Measurements from ENCODE around the gene OGFR.

DNA sequence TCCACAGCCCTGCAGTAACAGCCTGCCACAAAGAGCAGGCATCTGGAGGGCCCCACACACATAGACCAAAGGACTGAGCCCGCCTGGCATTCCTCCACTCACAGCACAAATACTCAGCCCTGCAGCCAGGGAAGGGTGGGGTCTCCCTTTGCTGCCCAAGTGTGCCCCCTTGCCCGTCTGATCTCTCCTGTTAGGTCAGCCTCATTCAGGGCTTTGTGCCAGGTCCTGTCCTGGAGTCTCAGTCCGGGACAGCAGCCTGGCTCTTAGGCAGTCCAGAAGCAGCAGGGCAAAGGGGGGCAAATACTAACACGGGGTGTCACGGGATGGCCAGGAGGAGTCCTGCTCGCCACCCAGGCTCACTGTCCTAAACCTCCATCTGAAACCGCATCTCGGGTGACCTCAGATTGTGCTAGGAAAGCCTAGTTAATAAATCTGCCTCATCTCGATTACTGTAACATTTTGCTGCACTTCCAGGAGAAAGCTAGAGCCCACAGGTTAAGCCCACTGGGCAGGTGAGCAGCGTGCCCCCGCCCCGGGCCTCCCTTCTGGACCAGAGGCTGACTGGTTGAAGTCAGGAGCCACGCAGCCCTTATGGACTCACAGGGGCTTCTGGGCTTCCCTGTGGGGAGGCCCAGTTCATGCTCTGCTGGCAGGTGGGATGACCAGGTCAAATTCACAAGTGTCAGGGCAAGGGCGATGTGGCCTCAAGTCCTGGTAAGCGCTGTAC lies 3.2 kb upstream of the OGFR start:
- TF ChIP-seq, protein P1, sequence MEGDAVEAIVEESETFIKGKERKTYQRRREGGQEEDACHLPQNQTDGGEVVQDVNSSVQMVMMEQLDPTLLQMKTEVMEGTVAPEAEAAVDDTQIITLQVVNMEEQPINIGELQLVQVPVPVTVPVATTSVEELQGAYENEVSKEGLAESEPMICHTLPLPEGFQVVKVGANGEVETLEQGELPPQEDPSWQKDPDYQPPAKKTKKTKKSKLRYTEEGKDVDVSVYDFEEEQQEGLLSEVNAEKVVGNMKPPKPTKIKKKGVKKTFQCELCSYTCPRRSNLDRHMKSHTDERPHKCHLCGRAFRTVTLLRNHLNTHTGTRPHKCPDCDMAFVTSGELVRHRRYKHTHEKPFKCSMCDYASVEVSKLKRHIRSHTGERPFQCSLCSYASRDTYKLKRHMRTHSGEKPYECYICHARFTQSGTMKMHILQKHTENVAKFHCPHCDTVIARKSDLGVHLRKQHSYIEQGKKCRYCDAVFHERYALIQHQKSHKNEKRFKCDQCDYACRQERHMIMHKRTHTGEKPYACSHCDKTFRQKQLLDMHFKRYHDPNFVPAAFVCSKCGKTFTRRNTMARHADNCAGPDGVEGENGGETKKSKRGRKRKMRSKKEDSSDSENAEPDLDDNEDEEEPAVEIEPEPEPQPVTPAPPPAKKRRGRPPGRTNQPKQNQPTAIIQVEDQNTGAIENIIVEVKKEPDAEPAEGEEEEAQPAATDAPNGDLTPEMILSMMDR (IDR thresholded peaks at IDR 0.05): no peak
- TF ChIP-seq POLR2A (IDR thresholded peaks at IDR 0.05): no peak

Data from prostate gland (tissue), 2 donors.